SJSA1 (cell line): Measurements from ENCODE around the gene AP2M1. TPM values are rescaled to one million over a fixed set of nuclear protein-coding genes. Genes with fewer than 3 reads are reported as not detected.

Experiments used
- DNase-seq, 2 experiments: peaks; one replicate each; pipeline ENCODE4 v3.0.0-alpha.2; 2015 to 2020; ENCODE audit warnings: low spot score in 2 of 2, low read depth in 1 of 2
- H3K27ac ChIP-seq: fragments of 250-450 bp; sonication (Bioruptor Pico); 2 replicates; pipeline ENCODE4 v1.5.1; 2020; ENCODE audit warnings: mild to moderate bottlenecking, moderate library complexity
- H3K27me3 ChIP-seq: fragments of 250-450 bp; sonication (Bioruptor Pico); replicated peaks from 2 replicates; pipeline ENCODE4 v1.5.1; 2020; ENCODE audit warnings: mild to moderate bottlenecking, moderate library complexity
- H3K36me3 ChIP-seq: fragments of 250-450 bp; sonication (Bioruptor Pico); 2 replicates; pipeline ENCODE4 v1.5.1; 2020; ENCODE audit warnings: mild to moderate bottlenecking
- H3K4me1 ChIP-seq: fragments of 250-450 bp; sonication (Bioruptor Pico); replicated peaks from 2 replicates; pipeline ENCODE4 v1.6.1; 2021; ENCODE audit warnings: mild to moderate bottlenecking
- H3K4me3 ChIP-seq: fragments of 250-450 bp; sonication (Bioruptor Pico); 2 replicates; pipeline ENCODE4 v1.5.1; 2020; ENCODE audit warnings: mild to moderate bottlenecking
- H3K9me3 ChIP-seq: fragments of 250-450 bp; sonication (Bioruptor Pico); replicated peaks from 2 replicates; pipeline ENCODE4 v1.5.1; 2020; ENCODE audit warnings: mild to moderate bottlenecking
- total RNA-seq: library from RNA; depleted of rRNA; stranded (reverse); fragments of >200 nt; shearing (Covaris generic); gene quantifications from 2 replicates; pipeline ENCODE4 v1.2.3, GENCODE V29; 2014

The AP2M1 gene
- total RNA-seq, 1 experiment from 2014 or later = 609 TPM

GRCh38 chr3:184177767-184178306 is 3.2 kb downstream of the AP2M1 start:
- Histone ChIP-seq H3K27ac (no peak overlapping the region), H3K27me3 (no peaks in the 10 kb centered on the region), H3K36me3 (peaks cover 78% of the 10 kb centered on the region), H3K9me3 (no peaks in the 10 kb centered on the region), H3K4me1 (peaks cover 52% of the 10 kb centered on the region), H3K4me3 (no peak overlapping the region)
- DNase-seq = no peak

GRCh38 chr3:184178521-184179138 is 4.0 kb downstream of the AP2M1 start:
- Histone ChIP-seq H3K27ac (no peak overlapping the region), H3K9me3 (no peaks in the 10 kb centered on the region), H3K4me1 (peaks cover 44% of the 10 kb centered on the region), H3K36me3 (peaks cover 79% of the 10 kb centered on the region), H3K27me3 (no peaks in the 10 kb centered on the region), H3K4me3 (no peak overlapping the region)
- DNase-seq = no peak

GRCh38 chr3:184180165-184180564 is 5.5 kb downstream of the AP2M1 start:
- Histone ChIP-seq H3K36me3 (peaks cover 85% of the 10 kb centered on the region), H3K9me3 (no peaks in the 10 kb centered on the region), H3K4me3 (no peak overlapping the region), H3K4me1 (peaks cover 40% of the 10 kb centered on the region), H3K27me3 (no peaks in the 10 kb centered on the region), H3K27ac (no peak overlapping the region)
- peak; percentile 27 to 78 for DNase-seq

GRCh38 chr3:184181596-184181995 is 6.9 kb downstream of the AP2M1 start:
- Histone ChIP-seq H3K36me3 (peaks cover 94% of the 10 kb centered on the region), H3K4me1 (peaks cover 43% of the 10 kb centered on the region), H3K27me3 (no peaks in the 10 kb centered on the region), H3K4me3 (no peak overlapping the region), H3K27ac (no peak overlapping the region), H3K9me3 (no peaks in the 10 kb centered on the region; the same call in 1 of the 2 replicates)
- no peak for DNase-seq

- Histone ChIP-seq H3K27ac (no peak overlapping the region), H3K4me1 (peaks cover 33% of the 10 kb centered on the region), H3K4me3 (no peak overlapping the region), H3K36me3 (peaks cover 91% of the 10 kb centered on the region), H3K9me3 (no peaks in the 10 kb centered on the region; the same call in 1 of the 2 replicates), H3K27me3 (no peaks in the 10 kb centered on the region)
- DNase-seq = no peak
Measured at GRCh38 chr3:184183679-184184078, 9.0 kb downstream of the AP2M1 start.

GRCh38 chr3:184184546-184185230 is 10.0 kb downstream of the AP2M1 start:
- Histone ChIP-seq H3K4me3 (no peak overlapping the region), H3K27ac (peak overlapping the region; percentile 55), H3K36me3 (peaks cover 91% of the 10 kb centered on the region), H3K27me3 (no peaks in the 10 kb centered on the region), H3K9me3 (no peaks in the 10 kb centered on the region; the same call in 1 of the 2 replicates), H3K4me1 (peaks cover 32% of the 10 kb centered on the region)
- no peak for DNase-seq

- Histone ChIP-seq H3K4me1 (peaks cover 22% of the 10 kb centered on the region), H3K27me3 (no peaks in the 10 kb centered on the region), H3K36me3 (peaks cover 91% of the 10 kb centered on the region), H3K4me3 (peak overlapping the region; percentile 82), H3K9me3 (no peaks in the 10 kb centered on the region; the same call in 1 of the 2 replicates), H3K27ac (peak overlapping the region; percentile 57)
- peak; percentile 96 to 98 for DNase-seq
Measured at GRCh38 chr3:184185461-184186183, 11.0 kb downstream of the AP2M1 start.

- Histone ChIP-seq H3K36me3 (peaks cover 91% of the 10 kb centered on the region), H3K9me3 (no peaks in the 10 kb centered on the region; the same call in 1 of the 2 replicates), H3K4me1 (peaks cover 22% of the 10 kb centered on the region), H3K4me3 (peak within 1 kb of the TSS; percentile 82), H3K27me3 (no peaks in the 10 kb centered on the region), H3K27ac (peak within 1 kb of the TSS; percentile 57)
- no peak for DNase-seq
Measured at GRCh38 chr3:184186184-184186901, 11.7 kb downstream of the AP2M1 start, which contains the start of gene ABCF3. TSS of gene ABCF3 (plus strand) at chr3:184186199. CDS start at chr3:184186208, 9 bp downstream.

GRCh38 chr3:184186902-184187207 is 12.2 kb downstream of the AP2M1 start:
- DNase-seq = no peak
- peak overlapping the region; percentile 82 for H3K4me3 ChIP-seq
- peaks cover 89% of the 10 kb centered on the region for H3K36me3 ChIP-seq
- H3K9me3 ChIP-seq = no peaks in the 10 kb centered on the region; the same call in 1 of the 2 replicates
- H3K27me3 ChIP-seq = no peaks in the 10 kb centered on the region
- peaks cover 22% of the 10 kb centered on the region for H3K4me1 ChIP-seq
- H3K27ac ChIP-seq = no peak overlapping the region

- H3K9me3 ChIP-seq = no peaks in the 10 kb centered on the region; the same call in 1 of the 2 replicates
- no peak overlapping the region for H3K4me3 ChIP-seq
- peaks cover 22% of the 10 kb centered on the region for H3K4me1 ChIP-seq
- H3K27ac ChIP-seq = no peak overlapping the region
- DNase-seq = no peak
- peaks cover 89% of the 10 kb centered on the region for H3K36me3 ChIP-seq
- H3K27me3 ChIP-seq = no peaks in the 10 kb centered on the region
Measured at GRCh38 chr3:184188080-184188479, 13.4 kb downstream of the AP2M1 start.

GRCh38 chr3:184189421-184189820 is 14.8 kb downstream of the AP2M1 start:
- Histone ChIP-seq H3K36me3 (peaks cover 89% of the 10 kb centered on the region), H3K4me1 (peaks cover 22% of the 10 kb centered on the region), H3K27ac (no peak overlapping the region), H3K9me3 (no peaks in the 10 kb centered on the region; the same call in 1 of the 2 replicates), H3K4me3 (no peak overlapping the region), H3K27me3 (no peaks in the 10 kb centered on the region)
- DNase-seq = no peak

GRCh38 chr3:184192889-184193288 is 18.2 kb downstream of the AP2M1 start:
- H3K27ac ChIP-seq = no peak overlapping the region
- peaks cover 73% of the 10 kb centered on the region for H3K36me3 ChIP-seq
- H3K4me3 ChIP-seq = no peak overlapping the region
- no peak for DNase-seq
- no peaks in the 10 kb centered on the region for H3K4me1 ChIP-seq
- no peaks in the 10 kb centered on the region for H3K9me3 ChIP-seq
- no peaks in the 10 kb centered on the region for H3K27me3 ChIP-seq

- no peak overlapping the region for H3K27ac ChIP-seq
- no peak for DNase-seq
- no peaks in the 10 kb centered on the region for H3K9me3 ChIP-seq
- H3K4me1 ChIP-seq = no peaks in the 10 kb centered on the region
- no peaks in the 10 kb centered on the region for H3K27me3 ChIP-seq
- no peak overlapping the region for H3K4me3 ChIP-seq
- H3K36me3 ChIP-seq = peaks cover 61% of the 10 kb centered on the region
Measured at GRCh38 chr3:184193991-184194539, 19.4 kb downstream of the AP2M1 start.
